Stomach (tissue), 4 donors: ENCODE data around the gene PPBP.

Experiments used
- CTCF ChIP-seq, 7 experiments: fragments of 450-650 bp in 4 of 7; fragments of 200-600 bp in 3 of 7; sonication (generic) in 3 of 7; IDR thresholded peaks; one replicate each; pipeline ENCODE4 v1.5.1; 2016 to 2019; ENCODE audit warnings: antibody characterized with exemption in 7 of 7, control low read depth in 2 of 7, mild to moderate bottlenecking in 1 of 7
- POLR2A ChIP-seq, 4 donors: fragments of 450-650 bp; IDR thresholded peaks; one replicate each; pipeline ENCODE4 v1.6.1; 2016; ENCODE audit warnings: antibody characterized with exemption in 4 of 4, control low read depth in 2 of 4, mild to moderate bottlenecking in 1 of 4, moderate library complexity in 1 of 4
- POLR2AphosphoS5 ChIP-seq, 3 donors: sonication (generic); formaldehyde crosslinking; IDR thresholded peaks; one replicate each; pipeline ENCODE4 v1.6.1; 2016; ENCODE audit warnings: antibody characterized with exemption in 3 of 3

- TF ChIP-seq CTCF (IDR thresholded peaks at IDR 0.05) (no peak), POLR2A (IDR thresholded peaks at IDR 0.05) (no peak), POLR2AphosphoS5 (IDR thresholded peaks at IDR 0.05) (no peak)
These were observed 1.9 kb upstream of the PPBP start for GRCh38 chr4:73989928-73990327.
